HG03280 (cell line): Measurements from ENCODE around the gene SP4.

Experiments
- ATAC-seq: cut with Tn5 transposase; IDR thresholded peaks from one replicate; pipeline ENCODE4 v1.9.1; 2021; ENCODE audit warnings: mild to moderate bottlenecking, moderate library complexity; ENCODE audit not compliant: unreplicated experiment

SP4 gene

DNA sequence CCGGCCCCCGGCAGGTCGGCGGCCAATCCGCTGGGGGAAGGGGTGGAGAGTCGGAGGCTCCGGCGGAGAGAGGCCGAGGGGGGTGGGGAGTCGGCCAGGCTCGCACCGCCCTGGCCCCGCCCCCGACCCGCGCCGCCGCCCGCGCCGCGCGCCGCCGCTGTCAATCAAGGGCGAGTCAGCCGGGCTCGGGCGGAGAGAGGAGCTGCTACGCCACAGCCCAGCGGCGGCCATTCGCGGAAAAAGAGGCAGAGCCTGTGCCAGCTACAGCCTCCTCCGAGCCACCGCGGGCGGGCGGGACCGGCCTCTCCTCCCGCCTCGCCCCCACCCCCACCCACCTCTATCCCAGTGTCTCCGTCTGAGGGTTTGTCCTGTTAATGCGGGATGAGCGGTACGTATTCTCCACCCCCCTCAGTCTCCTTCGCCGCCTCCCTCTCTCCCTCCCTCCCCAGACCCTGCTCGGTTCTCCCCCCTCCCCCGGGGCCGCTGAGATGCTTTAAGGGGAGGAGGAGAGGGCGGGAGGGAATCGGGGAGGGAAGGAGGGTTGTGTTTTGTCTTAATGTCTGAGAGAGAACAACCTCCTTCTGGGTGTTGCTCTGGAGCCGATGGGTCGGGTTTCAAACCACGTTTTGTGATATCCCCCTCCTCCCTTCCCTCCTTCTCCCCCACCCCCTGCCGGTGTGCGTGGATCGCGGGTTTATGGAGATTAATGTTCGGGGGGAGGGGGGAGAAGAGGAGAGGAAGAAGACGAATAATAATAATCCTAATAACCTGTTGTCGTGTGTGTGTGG, at the start of gene SP4:
Gene SP4, plus strand, starts transcription at position 213 of the 788 bp plus-strand sequence. Its CDS starts 169 bp downstream, at position 382.
- ATAC-seq, result peak; percentile 67

DNA sequence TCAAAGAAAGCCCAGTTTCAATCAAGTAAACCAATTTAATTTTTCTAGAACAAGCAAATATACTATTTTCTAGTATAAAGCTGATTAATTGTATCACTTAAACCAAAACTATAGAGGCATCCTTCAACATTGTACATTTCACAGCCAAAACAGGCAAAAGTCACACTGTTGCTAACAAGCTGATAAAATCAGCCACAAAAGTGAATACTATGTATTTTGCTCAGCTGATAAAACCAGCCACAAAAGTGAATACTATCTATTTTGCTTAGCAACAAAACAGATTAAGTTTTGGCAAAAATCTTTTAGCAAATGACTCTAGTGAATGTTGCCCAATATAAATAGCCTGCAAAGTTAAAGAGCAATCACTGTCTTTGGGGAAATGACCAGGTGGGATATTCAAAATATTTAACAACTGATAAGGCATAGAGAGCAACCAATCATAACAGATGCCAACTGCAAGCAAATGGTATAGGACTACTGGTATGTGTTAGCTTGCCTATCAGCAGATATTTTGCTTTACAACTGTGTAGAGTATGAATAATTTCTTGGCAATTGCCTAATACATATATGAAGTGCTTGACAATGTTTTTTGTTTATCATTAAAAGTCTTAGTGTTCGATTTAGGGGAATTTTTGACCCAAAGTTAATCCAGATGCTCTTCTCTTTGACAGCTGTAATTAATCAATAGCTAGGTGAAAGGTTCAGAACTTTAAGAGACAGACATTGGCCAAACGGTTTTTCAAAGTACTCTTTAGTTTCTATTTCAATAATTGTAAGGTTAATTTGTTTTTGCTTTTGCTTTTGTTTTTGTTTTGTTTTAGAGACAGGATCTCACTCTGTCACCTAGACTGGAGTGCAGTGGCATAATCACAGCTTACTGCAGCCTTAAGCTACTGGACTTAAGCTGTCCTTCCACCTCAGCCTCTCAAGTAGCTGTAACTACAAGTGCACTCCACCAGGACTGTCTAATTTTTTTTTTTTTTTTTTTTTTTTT, 44.4 kb upstream of the SP4 start:
- ATAC-seq, result peak; percentile 92

DNA sequence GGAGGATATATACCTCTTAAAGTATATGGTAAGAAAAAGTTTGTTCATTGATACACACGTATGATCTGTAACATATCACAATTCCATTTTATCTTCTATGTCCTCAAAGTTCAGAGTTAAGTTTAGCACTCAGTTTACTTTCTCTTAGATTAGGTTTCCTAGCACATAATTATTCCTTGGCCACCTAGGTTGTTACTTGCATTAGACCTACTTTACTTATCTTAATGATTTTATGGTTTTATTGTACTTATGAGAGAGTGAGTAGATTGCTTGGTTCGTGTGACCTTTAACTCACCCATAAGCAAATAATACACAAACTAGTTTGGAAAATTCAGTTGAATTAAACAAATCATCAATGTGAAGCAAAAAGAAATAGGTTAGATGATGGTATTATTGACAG, 33.9 kb upstream of the SP4 start:
- no peak for ATAC-seq

DNA sequence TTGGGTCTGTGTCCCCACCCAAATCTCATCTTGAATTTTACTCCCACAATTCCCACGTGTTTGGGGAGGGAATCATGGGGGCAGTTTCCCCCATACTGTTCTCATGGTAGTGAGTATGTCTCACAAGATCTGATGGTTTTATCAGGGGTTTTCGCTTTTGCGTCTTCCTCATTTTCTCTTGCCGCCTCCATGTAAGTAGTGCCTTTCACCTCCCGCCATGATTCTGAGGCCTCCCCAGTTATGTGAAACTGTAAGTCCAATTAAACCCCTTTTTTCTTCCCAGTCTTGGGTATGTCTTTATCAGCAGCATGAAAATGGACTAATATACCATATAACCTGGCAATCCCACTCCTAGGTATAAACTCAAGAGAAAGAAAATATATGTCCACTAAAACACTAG, 25.9 kb upstream of the SP4 start:
- no peak for ATAC-seq

DNA sequence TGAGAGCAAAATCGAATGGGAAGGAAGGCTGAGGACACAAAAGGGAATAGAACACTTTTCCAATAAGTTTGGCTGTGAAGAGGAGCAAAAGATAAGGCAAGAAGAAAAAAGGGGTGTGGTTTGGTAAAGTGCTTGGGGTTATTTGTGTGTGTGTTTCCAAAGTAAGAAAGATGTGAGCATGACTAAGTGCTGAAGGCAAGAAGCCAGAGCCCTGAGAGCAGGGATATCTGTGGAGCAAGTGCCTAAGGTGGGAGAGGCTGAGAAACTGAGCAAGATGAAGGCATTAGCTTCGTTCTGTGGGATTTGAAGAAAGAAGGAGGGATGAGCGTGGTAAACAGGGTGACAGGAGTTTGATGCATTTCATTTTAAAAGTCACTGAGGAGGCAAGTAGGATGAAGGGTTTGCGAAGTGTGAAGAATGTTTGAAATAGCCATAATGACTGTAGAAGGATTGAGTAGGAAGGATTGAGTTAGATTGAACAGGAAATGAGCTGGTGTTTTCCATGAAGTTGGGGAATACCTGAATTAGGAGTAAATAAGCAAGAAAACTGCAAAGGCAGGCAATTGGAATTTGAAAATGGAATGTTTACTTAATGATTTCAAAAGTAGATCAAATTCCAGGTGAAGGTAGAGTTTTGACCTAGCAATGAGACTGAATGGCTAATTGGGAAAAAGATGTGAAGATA, 19.9 kb upstream of the SP4 start:
- no peak for ATAC-seq

DNA sequence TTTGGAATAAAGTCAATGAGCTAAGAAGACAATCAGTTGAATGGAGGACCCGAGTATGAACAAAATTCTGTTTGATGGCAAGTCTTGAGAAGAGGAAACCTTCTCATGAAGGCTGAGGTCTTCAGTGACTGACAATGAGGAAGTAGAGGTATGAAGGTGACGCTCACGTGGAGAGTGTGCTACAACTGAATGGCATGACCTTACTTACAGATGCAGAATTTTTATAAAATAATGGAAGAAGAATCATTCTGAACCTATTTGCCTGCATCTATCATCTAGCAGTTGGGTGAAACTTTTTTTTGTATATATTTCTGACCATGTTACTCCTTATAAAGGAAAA, 19.4 kb upstream of the SP4 start:
- no peak for ATAC-seq

DNA sequence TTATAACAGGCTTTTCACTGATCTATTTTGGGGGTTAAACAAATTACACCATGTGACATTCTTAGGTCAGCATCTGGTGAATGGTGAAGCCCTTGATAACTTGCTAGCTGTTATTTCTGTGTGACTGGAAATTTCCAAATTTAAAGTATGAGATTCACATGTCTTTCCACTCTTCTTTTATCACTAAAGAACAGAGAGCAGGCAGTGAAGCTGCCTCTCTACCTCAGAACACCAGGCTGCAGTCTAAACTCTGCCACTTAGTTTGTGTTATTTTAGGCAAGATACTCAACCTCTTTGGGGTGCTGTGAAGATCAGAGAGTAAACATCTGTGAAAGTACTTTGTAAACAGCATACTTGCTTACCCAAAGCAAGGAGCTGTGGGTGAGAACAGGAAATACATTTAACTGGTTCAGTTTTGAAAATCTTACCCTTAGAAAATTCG, 15.5 kb upstream of the SP4 start:
- ATAC-seq, result peak; percentile 85

DNA sequence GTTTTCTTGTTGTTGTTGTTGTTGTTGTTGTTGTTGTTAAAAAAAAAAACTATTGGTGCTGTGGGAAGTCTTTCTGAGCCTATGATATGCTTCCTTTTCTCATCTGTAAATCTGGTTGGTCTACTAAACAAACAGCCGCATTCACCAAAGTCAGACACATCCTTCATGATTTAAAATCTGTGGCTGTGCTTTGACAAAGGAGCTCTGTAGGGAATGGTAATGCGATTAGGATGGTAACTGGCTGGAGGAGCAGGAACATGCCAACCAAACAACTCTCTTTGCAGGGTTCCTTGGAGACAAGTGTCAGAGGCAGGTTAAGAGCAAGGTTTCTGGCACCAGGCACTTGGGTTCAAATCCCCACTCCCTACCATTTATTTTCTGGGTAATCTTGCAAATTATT, 14.9 kb upstream of the SP4 start:
- ATAC-seq, result no peak

DNA sequence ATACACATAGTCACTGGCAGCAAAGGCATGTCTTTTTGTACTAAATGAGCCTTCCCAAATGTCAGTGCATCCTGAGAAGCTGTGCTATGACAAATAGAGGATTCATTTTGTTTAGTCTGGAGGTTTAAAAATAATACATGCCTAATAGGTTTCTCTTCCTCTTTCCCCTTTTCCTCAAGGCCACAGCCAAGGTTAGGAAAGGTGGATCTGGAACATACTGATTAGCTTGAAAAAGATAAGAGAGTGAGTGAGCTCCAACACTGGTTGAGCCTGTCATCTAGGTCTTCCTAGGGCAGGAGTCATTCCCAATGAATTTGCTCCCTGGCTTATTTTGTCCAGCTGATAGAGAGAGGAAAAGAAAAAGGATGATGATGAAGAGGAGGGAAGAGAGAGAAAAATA, 14.4 kb upstream of the SP4 start:
- no peak for ATAC-seq

DNA sequence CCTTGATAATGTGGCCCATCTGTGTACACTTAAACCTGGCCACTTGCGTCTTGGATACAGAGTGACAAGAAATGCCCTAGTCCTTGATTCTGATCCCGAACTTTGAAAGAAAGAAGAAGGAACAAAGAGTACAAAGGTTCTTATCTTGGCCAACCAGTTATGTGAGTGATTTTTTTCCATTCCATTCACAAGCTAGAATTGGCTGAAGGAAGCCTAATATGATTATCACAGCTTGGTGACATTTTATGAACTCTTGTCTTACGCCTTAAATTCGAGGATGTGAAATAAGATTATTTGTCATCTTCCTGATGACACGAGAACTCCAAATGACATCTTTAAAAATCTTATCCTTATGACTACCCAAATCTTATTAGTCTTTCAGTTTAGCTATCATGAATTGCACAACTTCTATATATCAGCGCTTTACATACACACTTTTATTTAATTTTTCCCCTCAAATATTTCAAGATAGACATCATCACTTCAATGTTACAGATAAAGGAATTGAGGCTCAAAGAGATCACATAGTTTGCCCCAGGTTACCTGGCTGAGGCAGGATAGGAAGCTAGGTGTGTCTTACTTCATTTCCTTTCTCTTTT, 13.0 kb upstream of the SP4 start:
- no peak for ATAC-seq

DNA sequence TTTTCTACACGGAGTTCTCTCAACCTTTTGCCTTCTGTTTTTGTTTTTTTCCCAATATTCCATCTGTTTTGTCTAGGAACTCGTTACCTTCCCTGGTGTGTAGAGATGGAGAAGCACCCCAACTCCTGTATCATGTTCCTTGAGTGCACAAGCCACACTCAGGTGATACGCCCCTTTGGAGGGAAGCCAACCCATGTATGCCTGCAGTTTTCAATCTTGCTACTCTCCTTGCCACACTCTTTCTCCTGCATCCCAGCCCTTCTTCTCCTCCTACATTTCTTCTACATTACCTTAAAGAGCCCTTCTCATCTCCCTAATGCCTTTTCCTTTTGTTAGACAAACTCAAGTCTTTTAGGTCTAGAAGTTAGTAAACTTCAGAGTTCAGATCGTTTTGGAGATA, 10.2 kb upstream of the SP4 start:
- ATAC-seq, result no peak

DNA sequence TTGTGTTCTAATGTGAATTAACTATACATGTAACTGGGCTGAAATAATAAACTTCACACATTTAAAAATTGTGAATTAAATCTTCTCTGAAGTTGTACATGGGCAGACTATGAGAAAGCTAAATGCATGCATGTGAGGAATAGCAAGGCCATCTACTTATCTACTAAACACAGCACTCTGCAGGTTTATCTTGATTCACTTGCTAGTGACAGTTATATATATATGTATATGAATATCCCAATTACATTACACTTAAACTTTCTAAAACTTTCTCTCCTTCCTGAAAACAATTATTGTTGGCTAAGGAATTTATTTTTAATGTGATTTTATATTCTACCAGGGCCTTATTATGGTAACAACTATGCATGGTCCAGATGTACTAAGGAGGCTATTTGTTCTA, 5.1 kb upstream of the SP4 start:
- ATAC-seq, result no peak

DNA sequence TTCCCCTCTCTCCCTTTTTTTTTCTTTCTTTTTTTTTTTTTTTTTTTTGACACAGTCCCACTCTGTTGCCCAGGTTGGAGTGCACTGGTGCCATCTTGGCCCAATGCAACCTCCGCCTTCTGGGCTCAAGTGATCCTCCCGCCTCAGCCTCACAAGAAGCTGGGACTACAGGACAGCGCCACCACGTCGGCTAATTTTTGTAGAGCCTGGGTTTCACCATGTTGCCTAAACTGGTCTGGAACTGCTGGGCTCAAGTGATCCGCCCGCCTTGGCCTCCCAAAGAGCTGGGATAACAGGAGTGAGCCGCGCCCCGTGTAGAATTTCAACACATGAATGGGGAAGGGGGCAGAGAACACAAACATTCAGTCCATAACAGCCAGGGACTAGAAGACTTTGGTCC, 2.6 kb upstream of the SP4 start:
- no peak for ATAC-seq

DNA sequence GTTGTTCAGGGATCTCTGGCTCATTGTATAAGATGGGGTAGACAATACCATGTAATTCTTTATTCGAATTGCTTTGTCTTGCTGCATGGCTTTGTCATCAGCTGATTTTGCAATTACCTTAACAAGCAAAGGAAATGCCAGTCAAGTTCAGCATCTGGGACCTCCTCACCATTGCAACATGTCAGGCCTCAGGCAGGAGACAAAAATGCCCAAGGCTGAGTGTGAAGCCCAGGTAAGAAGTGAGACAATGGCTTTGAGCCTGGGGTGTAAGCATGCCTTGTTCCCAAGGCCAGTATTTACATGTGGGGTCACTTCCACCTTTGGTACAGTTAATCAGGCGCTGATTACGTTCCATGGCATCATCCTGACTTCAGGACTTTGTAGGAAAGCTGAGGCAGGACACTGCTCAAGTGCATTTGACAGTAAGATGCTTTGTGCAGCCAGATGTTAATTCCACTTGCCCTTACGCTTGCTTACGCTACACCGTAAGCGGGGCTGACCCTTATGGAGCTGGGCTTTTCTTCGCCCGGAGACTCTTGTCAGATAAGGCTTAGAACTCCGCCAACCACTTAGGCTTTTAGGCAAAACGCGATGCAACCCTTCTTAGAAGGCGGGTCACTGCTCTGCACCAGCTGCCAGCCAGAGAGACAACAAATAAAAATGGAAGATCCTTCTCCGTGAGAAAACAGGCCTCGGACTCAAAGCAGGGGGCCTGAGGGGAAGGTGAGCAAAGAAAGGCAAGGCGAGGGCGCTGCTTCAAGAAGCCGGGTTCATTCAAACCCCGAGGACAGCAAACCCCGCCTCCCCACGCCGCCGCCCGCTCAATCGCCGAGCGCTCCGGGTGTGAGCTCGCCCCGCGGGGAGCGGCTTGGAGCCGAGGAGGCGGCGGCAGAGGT, 1.3 kb upstream of the SP4 start:
- ATAC-seq, result no peak

DNA sequence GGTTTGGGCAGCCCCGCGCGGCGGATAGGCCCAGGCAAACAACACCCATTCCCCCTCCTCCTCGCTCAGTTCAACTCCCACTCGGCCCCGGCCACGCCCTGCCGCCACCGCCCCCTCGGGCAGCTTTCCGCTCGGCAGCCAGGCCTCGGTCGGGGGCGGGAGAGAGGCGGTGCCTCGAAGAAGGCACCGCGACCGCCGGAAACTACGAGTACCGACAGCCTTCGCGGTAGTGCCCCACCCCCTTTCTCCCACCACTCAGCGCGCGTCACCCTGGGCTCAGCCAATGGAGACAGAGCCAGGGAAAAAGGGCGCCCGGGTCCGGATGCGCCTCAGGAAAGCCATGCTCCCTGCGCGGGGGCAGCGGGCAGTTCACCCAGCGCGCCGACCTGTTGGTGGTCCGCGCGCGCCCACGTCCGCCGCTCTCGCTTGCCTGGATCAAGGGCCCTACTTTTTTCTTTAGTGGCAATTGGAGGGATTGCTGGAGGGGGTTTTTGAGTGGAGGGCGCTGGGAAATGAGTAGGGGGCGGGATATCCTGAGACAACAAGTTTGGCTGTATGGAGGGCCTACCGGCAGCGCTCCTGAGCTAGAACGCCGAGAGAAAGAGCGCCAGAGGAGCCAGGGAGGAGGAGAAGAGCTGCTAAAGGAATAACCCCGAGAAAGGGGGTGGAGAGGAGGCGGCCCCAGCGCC, 557 bp upstream of the SP4 start:
- ATAC-seq, result peak; percentile 75

DNA sequence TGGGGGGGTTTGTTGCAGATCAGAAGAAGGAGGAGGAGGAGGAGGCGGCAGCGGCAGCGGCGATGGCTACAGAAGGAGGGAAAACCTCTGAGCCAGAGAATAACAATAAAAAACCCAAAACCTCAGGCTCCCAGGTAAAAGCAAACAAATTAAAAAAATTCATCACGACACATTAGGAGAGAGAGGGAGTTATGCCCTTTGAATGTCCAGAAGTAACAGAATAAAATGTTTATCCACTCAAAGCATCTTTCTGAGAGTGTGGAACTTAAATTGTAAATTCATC, 717 bp downstream of the SP4 start:
- no peak for ATAC-seq

DNA sequence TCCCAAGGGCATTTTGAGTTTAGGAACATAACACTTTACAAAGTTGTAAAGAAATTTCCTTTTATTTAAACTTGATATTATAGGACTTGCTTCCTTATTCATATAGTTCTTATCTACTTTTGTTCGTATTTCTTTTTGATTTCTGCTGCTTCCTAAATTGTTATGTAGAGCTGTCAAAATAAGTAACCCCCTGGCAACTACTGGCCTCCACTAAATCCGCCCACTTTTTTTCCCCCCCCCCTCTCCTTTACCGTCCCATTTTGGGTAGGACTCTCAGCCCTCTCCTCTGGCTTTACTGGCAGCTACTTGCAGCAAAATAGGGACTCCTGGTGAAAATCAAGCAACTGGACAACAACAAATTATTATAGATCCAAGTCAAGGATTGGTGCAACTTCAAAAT, 1.1 kb downstream of the SP4 start:
- ATAC-seq, result no peak

DNA sequence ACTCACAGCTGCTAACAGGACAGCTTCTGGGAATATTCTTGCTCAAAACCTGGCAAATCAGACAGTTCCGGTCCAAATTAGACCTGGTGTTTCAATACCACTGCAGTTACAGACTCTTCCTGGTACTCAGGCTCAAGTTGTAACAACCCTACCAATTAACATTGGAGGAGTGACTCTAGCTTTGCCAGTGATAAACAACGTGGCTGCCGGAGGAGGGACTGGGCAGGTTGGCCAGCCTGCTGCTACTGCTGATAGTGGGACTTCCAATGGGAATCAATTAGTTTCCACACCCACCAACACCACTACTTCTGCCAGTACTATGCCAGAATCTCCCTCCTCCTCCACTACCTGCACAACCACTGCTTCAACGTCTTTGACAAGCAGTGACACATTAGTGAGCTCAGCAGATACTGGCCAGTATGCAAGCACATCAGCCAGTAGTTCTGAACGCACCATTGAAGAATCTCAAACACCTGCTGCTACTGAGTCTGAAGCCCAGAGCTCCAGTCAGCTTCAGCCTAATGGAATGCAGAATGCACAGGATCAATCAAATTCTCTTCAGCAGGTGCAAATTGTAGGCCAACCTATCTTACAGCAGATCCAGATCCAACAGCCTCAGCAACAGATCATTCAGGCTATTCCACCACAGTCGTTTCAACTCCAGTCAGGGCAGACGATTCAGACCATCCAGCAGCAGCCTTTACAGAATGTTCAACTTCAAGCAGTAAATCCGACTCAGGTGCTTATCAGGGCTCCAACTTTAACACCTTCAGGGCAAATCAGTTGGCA, 2.1 kb downstream of the SP4 start:
- no peak for ATAC-seq

DNA sequence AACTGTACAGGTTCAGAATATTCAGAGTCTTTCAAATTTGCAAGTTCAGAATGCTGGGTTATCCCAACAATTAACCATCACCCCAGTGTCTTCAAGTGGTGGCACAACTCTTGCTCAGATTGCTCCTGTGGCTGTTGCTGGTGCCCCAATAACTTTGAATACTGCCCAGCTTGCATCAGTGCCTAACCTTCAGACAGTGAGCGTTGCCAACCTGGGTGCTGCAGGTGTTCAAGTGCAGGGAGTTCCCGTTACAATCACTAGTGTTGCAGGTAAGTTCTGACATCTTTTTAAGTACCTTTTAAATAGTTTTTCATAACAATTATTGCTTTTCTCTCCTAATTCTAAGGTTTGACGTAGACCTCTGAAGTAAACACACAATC, 2.7 kb downstream of the SP4 start:
- ATAC-seq, result no peak
